Spinal cord (tissue), 10 donors: Measurements from ENCODE around the gene HELZ2. TPM values are rescaled to one million over a fixed set of nuclear protein-coding genes. Genes with fewer than 3 reads are reported as not detected.

ENCODE experiments used
- DNase-seq, 6 donors: peaks; one replicate each; pipeline versions ENCODE4 v3.0.0 to v3.0.0-alpha.2; 2013 to 2015; ENCODE audit warnings: low spot score in 6 of 6, low read depth in 4 of 6
- H3K27ac ChIP-seq: one replicate; pipeline ENCODE4 v1.5.1; 2013; ENCODE audit warnings: low read depth, low read length, control low read depth
- H3K27me3 ChIP-seq: one replicate; pipeline ENCODE4 v1.6.1; 2013; ENCODE audit warnings: low read length; ENCODE audit not compliant: control insufficient read depth, insufficient read depth
- H3K36me3 ChIP-seq: one replicate; pipeline ENCODE4 v1.6.1; 2013; ENCODE audit warnings: low read length; ENCODE audit not compliant: control insufficient read depth, insufficient read depth
- H3K4me1 ChIP-seq: one replicate; pipeline ENCODE4 v1.6.1; 2013; ENCODE audit warnings: low read length; ENCODE audit not compliant: control insufficient read depth, insufficient read depth
- H3K4me3 ChIP-seq: one replicate; pipeline ENCODE4 v1.5.1; 2013; ENCODE audit warnings: low read depth, low read length, control low read depth
- H3K9me3 ChIP-seq: one replicate; pipeline ENCODE4 v1.6.1; 2013; ENCODE audit warnings: low read length; ENCODE audit not compliant: control insufficient read depth, insufficient read depth
- WGBS: methylation state at CpG from one replicate; pipeline ENCODE4 v1.1.5; 2013; ENCODE audit warnings: missing lambda C conversion rate; ENCODE audit not compliant: insufficient coverage; 5-methylcytosine and 5-hydroxymethylcytosine counted together
- polyA plus RNA-seq, 2 donors: library from polyadenylated mRNA; unstranded; fragments of 120-200 nt; gene quantifications; one replicate each; pipeline ENCODE4 v1.2.1, GENCODE V29; 2013; ENCODE audit not compliant: insufficient read length in 2 of 2
- total RNA-seq, 2 donors: library from RNA; depleted of rRNA in 1 of 2; stranded (reverse); fragments of 120-200 nt in 1 of 2; fragments of >200 nt in 1 of 2; gene quantifications; one replicate each; pipeline versions ENCODE4 v1.2.3 to v1.2.4, GENCODE V29; 2013 to 2014
- donor health status: healthy.

Gene HELZ2
- total and polyA plus RNA-seq, 4 donors: 6.1 to 9.9 (median 7.0) TPM

GRCh38 chr20:63590218-63591146, 16.4 kb upstream of the HELZ2 start:
- Histone ChIP-seq H3K27me3 (no peaks in the 10 kb centered on the region), H3K36me3 (peaks cover 94% of the 10 kb centered on the region), H3K4me3 (no peak overlapping the region), H3K27ac (no peak overlapping the region), H3K9me3 (no peaks in the 10 kb centered on the region), H3K4me1 (no peaks in the 10 kb centered on the region)
- no peak for DNase-seq
- WGBS: 94% methylated on average over 52 of the region's 52 CpGs

- H3K4me1 ChIP-seq: no peaks in the 10 kb centered on the region
These were observed 15.5 kb upstream of the HELZ2 start for GRCh38 chr20:63589261-63590217.

GRCh38 chr20:63588641-63589041, 14.6 kb upstream of the HELZ2 start:
- DNase-seq: no peak
- 90% methylated on average over 11 of the region's 11 CpGs for WGBS
- no peaks in the 10 kb centered on the region for H3K4me1 ChIP-seq
- H3K27ac ChIP-seq: no peak overlapping the region
- no peaks in the 10 kb centered on the region for H3K9me3 ChIP-seq
- no peak overlapping the region for H3K4me3 ChIP-seq
- no peaks in the 10 kb centered on the region for H3K27me3 ChIP-seq
- peaks cover 76% of the 10 kb centered on the region for H3K36me3 ChIP-seq

More at GRCh38 chr20:63589261-63590217, 15.5 kb upstream of the HELZ2 start:
- Histone ChIP-seq H3K9me3 (no peaks in the 10 kb centered on the region), H3K27me3 (no peaks in the 10 kb centered on the region), H3K4me3 (no peak overlapping the region), H3K36me3 (peaks cover 84% of the 10 kb centered on the region), H3K27ac (no peak overlapping the region)
- 90% methylated on average over 31 of the region's 38 CpGs for WGBS
- no peak for DNase-seq

- Histone ChIP-seq H3K9me3 (no peaks in the 10 kb centered on the region), H3K27ac (no peak overlapping the region), H3K4me3 (no peak overlapping the region), H3K4me1 (no peaks in the 10 kb centered on the region), H3K27me3 (no peaks in the 10 kb centered on the region), H3K36me3 (peaks cover 70% of the 10 kb centered on the region)
- DNase-seq: no peak
- 86% methylated on average over 11 of the region's 19 CpGs for WGBS
These were observed 13.9 kb upstream of the HELZ2 start for GRCh38 chr20:63587776-63588591.

GRCh38 chr20:63587256-63587655, 13.2 kb upstream of the HELZ2 start:
- DNase-seq: no peak
- no peak overlapping the region for H3K27ac ChIP-seq
- 61% methylated on average over 6 of the region's 12 CpGs for WGBS
- no peak overlapping the region for H3K4me3 ChIP-seq
- no peaks in the 10 kb centered on the region for H3K9me3 ChIP-seq
- H3K4me1 ChIP-seq: no peaks in the 10 kb centered on the region
- H3K27me3 ChIP-seq: no peaks in the 10 kb centered on the region
- peaks cover 63% of the 10 kb centered on the region for H3K36me3 ChIP-seq

- H3K36me3 ChIP-seq: peaks cover 58% of the 10 kb centered on the region
- no peak for DNase-seq
- no peaks in the 10 kb centered on the region for H3K27me3 ChIP-seq
- H3K4me3 ChIP-seq: no peak overlapping the region
- H3K4me1 ChIP-seq: no peaks in the 10 kb centered on the region
- 91% methylated on average over 16 of the region's 17 CpGs for WGBS
- H3K27ac ChIP-seq: no peak overlapping the region
- H3K9me3 ChIP-seq: no peaks in the 10 kb centered on the region
These were observed 12.8 kb upstream of the HELZ2 start for GRCh38 chr20:63586797-63587196.

GRCh38 chr20:63585616-63586565, 11.9 kb upstream of the HELZ2 start:
- no peak for DNase-seq
- H3K27ac ChIP-seq: no peak overlapping the region
- H3K4me3 ChIP-seq: no peak overlapping the region
- no peaks in the 10 kb centered on the region for H3K27me3 ChIP-seq
- WGBS: 89% methylated on average over 20 of the region's 22 CpGs
- no peaks in the 10 kb centered on the region for H3K4me1 ChIP-seq
- H3K9me3 ChIP-seq: no peaks in the 10 kb centered on the region
- H3K36me3 ChIP-seq: peaks cover 49% of the 10 kb centered on the region

- Histone ChIP-seq H3K27me3 (peaks cover 3% of the 10 kb centered on the region), H3K4me3 (no peak overlapping the region), H3K36me3 (peaks cover 15% of the 10 kb centered on the region), H3K27ac (no peak overlapping the region), H3K4me1 (peaks cover 2% of the 10 kb centered on the region), H3K9me3 (no peaks in the 10 kb centered on the region)
- no peak for DNase-seq
- WGBS: 93% methylated on average over 15 of the region's 23 CpGs
These were observed 8.5 kb upstream of the HELZ2 start for GRCh38 chr20:63582382-63583063.
